GM12878 (cell line): ENCODE measurements around the gene OPCML. TPM values are rescaled to one million over a fixed set of nuclear protein-coding genes. Genes with fewer than 3 reads are reported as not detected.

ENCODE experiments used
- ATAC-seq: fragments of 200-7000 bp; cut with Tn5 transposase; 3 replicates; pipeline ENCODE4 v1.9.1; 2020; ENCODE audit warnings: mild to moderate bottlenecking, moderate library complexity
- BruUV-seq: library from RNA; stranded (reverse); fragments of 400-500 nt; replicated peaks from 2 replicates; lab custom pipeline; 2021; lab: Mats Ljungman, UMichigan
- CTCF ChIA-PET: fragments of 300-600 bp; sonication (Branson Sonifier 250); formaldehyde crosslinking; extraction: SDS; loops from one replicate; lab custom pipeline; 2021; ENCODE audit warnings: inconsistent platforms; lab: Yijun Ruan, JAX
- POLR2A ChIA-PET: fragments of 350-600 bp; formaldehyde crosslinking; extraction: SDS; loops from one replicate; lab custom pipeline; 2021; ENCODE audit warnings: inconsistent platforms; lab: Charles Lee
- RAD21 ChIA-PET: fragments of 300-600 bp; sonication (Branson Sonifier 250); formaldehyde crosslinking; loops from one replicate; lab custom pipeline; 2023; ENCODE audit warnings: antibody characterized with exemption; ENCODE audit not compliant: unreplicated experiment; lab: Charles Lee
- SMC1A ChIA-PET: fragments of 300-600 bp; sonication (Branson Sonifier 250); formaldehyde crosslinking; loops from one replicate; lab custom pipeline; 2023; ENCODE audit not compliant: unreplicated experiment, uncharacterized antibody; lab: Charles Lee
- DNase-seq: peaks from one replicate; pipeline ENCODE4 v3.0.0-alpha.2; 2011; ENCODE audit warnings: low read depth, low spot score
- FAIRE-seq: peaks from 3 replicates; lab custom pipeline; 2011; peaks lifted over from hg19 to GRCh38; lab: Jason Lieb, UNC
- H2AFZ ChIP-seq: 2 replicates; pipeline ENCODE4 v1.6.0; 2011; ENCODE audit warnings: low read depth, low read length, control low read depth; ENCODE audit not compliant: control insufficient read depth
- H3K27ac ChIP-seq: 2 replicates; pipeline ENCODE4 v1.5.1; 2011; ENCODE audit warnings: control low read depth; ENCODE audit not compliant: control insufficient read depth, insufficient read depth
- H3K27me3 ChIP-seq, 2 experiments: replicated peaks in 1 of 2; 2 replicates each; pipeline versions ENCODE4 v1.6.0 to v1.6.1; 2011; ENCODE audit warnings: low read length in 1 of 2; ENCODE audit not compliant: control insufficient read depth in 2 of 2, insufficient read depth in 2 of 2
- H3K36me3 ChIP-seq, 2 experiments: 2 replicates each; pipeline ENCODE4 v1.5.1; 2011; ENCODE audit warnings: low read length in 1 of 2; ENCODE audit not compliant: control insufficient read depth in 2 of 2, insufficient read depth in 2 of 2
- H3K4me1 ChIP-seq: 2 replicates; pipeline ENCODE4 v1.6.1; 2011; ENCODE audit warnings: mild to moderate bottlenecking, low read length, moderate library complexity, mixed read lengths; ENCODE audit not compliant: control insufficient read depth, insufficient read depth
- H3K4me2 ChIP-seq: 2 replicates; pipeline ENCODE4 v1.6.0; 2011; ENCODE audit warnings: control low read depth; ENCODE audit not compliant: control insufficient read depth, insufficient read depth
- H3K4me3 ChIP-seq: fragments of 200-600 bp; sonication (generic); 2 replicates; pipeline ENCODE4 v1.5.1; 2016
- H3K79me2 ChIP-seq: 2 replicates; pipeline ENCODE4 v1.6.0; 2011; ENCODE audit warnings: low read length; ENCODE audit not compliant: control insufficient read depth, insufficient read depth
- H3K9ac ChIP-seq: 2 replicates; pipeline ENCODE4 v1.8.0; 2011; ENCODE audit warnings: low read length, control low read depth, mixed read lengths; ENCODE audit not compliant: control insufficient read depth, insufficient read depth
- H3K9me3 ChIP-seq: replicated peaks from 3 replicates; pipeline ENCODE4 v1.5.1; 2011; ENCODE audit warnings: mild to moderate bottlenecking, low read length; ENCODE audit not compliant: control insufficient read depth, insufficient read depth
- H4K20me1 ChIP-seq: 2 replicates; pipeline ENCODE4 v1.6.0; 2011; ENCODE audit not compliant: control insufficient read depth, insufficient read depth
- ASH2L ChIP-seq: fragments of 300-600, 200-600 bp; sonication (generic); IDR thresholded peaks from 2 replicates; pipeline ENCODE4 v1.6.1; 2017; ENCODE audit warnings: low read depth, mild to moderate bottlenecking, borderline replicate concordance
- BRCA1 ChIP-seq: IDR thresholded peaks from 2 replicates; pipeline ENCODE4 v1.6.1; 2011; ENCODE audit warnings: low read depth, low read length, improper control_type of control experiment
- CHD2 ChIP-seq: IDR thresholded peaks from 2 replicates; pipeline ENCODE4 v1.6.1; 2011; ENCODE audit warnings: low read depth, low read length, improper control_type of control experiment, borderline replicate concordance
- CREB1 ChIP-seq: IDR thresholded peaks from 2 replicates; pipeline ENCODE4 v1.6.1; 2012; ENCODE audit warnings: low read depth, mild to moderate bottlenecking, inconsistent platforms
- DPF2 ChIP-seq: fragments of 450-650 bp; IDR thresholded peaks from 2 replicates; pipeline ENCODE4 v1.6.1; 2017; ENCODE audit warnings: mild to moderate bottlenecking
- ETV6 ChIP-seq, 2 experiments: fragments of 450-650 bp in 1 of 2; IDR thresholded peaks in 1 of 2; conservative IDR thresholded peaks in 1 of 2; 2 replicates each; pipeline ENCODE4 v1.6.1; 2014; ENCODE audit warnings: antibody characterized with exemption in 1 of 2, borderline replicate concordance in 1 of 2, low read depth in 1 of 2, mild to moderate bottlenecking in 1 of 2, moderate library complexity in 1 of 2
- HDAC6 ChIP-seq: fragments of 200-600 bp; sonication (generic); IDR thresholded peaks from one replicate; pipeline ENCODE4 v1.8.0; 2017; ENCODE audit warnings: antibody characterized with exemption; ENCODE audit not compliant: unreplicated experiment
- IRF4 ChIP-seq: IDR thresholded peaks from 2 replicates; pipeline ENCODE4 v1.6.1; 2011; ENCODE audit warnings: low read depth, low read length
- MXI1 ChIP-seq: fragments of 150-350 bp; IDR thresholded peaks from 2 replicates; pipeline ENCODE4 v1.6.1; 2011; ENCODE audit warnings: low read depth, mild to moderate bottlenecking, inconsistent platforms, low read length, improper control_type of control experiment
- NBN ChIP-seq: fragments of 450-650 bp; IDR thresholded peaks from 2 replicates; pipeline ENCODE4 v1.6.1; 2016
- NFXL1 ChIP-seq: fragments of 450-650 bp; IDR thresholded peaks from 2 replicates; pipeline ENCODE4 v1.6.1; 2017; ENCODE audit warnings: antibody characterized with exemption, mild to moderate bottlenecking, borderline replicate concordance
- RELB ChIP-seq: fragments of 450-650 bp; IDR thresholded peaks from 2 replicates; pipeline ENCODE4 v1.6.1; 2017; ENCODE audit warnings: low read depth, mild to moderate bottlenecking, moderate library complexity
- SMAD1 ChIP-seq: fragments of 450-650 bp; IDR thresholded peaks from 2 replicates; pipeline ENCODE4 v1.6.1; 2018; ENCODE audit warnings: mild to moderate bottlenecking, low read depth; ENCODE audit not compliant: partially characterized antibody
- SRF ChIP-seq, 2 experiments: IDR thresholded peaks; 2 replicates each; pipeline ENCODE4 v1.6.1; 2011; ENCODE audit warnings: low read depth in 2 of 2, low read length in 2 of 2, mild to moderate bottlenecking in 1 of 2, moderate library complexity in 1 of 2
- ZBED1 ChIP-seq: IDR thresholded peaks from 2 replicates; pipeline ENCODE4 v1.6.1; 2016; ENCODE audit warnings: borderline replicate concordance
- ZBTB11 ChIP-seq: fragments of 450-650 bp; formaldehyde crosslinking; IDR thresholded peaks from 2 replicates; pipeline ENCODE4 v1.5.0; 2022; ENCODE audit warnings: mild to moderate bottlenecking, missing genetic modification characterization
- WGBS: methylation state at CpG from one replicate; pipeline ENCODE4 v1.1.6; 2016; ENCODE audit warnings: low lambda C conversion rate; ENCODE audit not compliant: insufficient replicate concordance, insufficient coverage; ENCODE audit errors: missing lambda C conversion rate; 5-methylcytosine and 5-hydroxymethylcytosine counted together
- in situ Hi-C: fragments of 300-500 bp; cut with MboI; formaldehyde crosslinking; loops from 9 replicates; pipeline ENCODE4 v1.14.3; 2018; ENCODE audit warnings: mixed read lengths
- intact Hi-C: fragments of 100-400 bp; cut with micrococcal nuclease; formaldehyde crosslinking; loops from one replicate; pipeline ENCODE4 v1.14.2; 2022; ENCODE audit not compliant: unreplicated experiment
- polyA plus RNA-seq, 11 experiments: library from polyadenylated mRNA; depleted of rRNA in 4 of 11; unstranded in 6 of 11; stranded (reverse) in 5 of 11; fragments of >200 nt; fragmentation: Nextera tagmentation in 4 of 11; fragmentation: Illumina TruSeq in 1 of 11; extraction: Ambion mirVana in 4 of 11; extraction: Trizol in 1 of 11; gene quantifications; 1 replicate in 1 of 11; 2 replicates in 10 of 11; pipeline versions ENCODE4 v1.2.1 to v1.2.3, GENCODE V29; 2011 to 2016; ENCODE audit warnings: inconsistent platforms in 2 of 11, missing spikeins in 2 of 11, low read depth in 1 of 11
- total RNA-seq, 4 experiments: library from RNA; depleted of rRNA in 3 of 4; stranded (reverse); fragments of >200 nt in 3 of 4; fragmentation: Illumina TruSeq in 1 of 4; extraction: Trizol in 1 of 4; gene quantifications; 2 replicates each; pipeline versions ENCODE4 v1.2.1 to v1.2.3, GENCODE V29; 2013 to 2021
- TF ChIP-seq, protein P1 (sequence below): fragments of 150-350 bp; IDR thresholded peaks from 2 replicates; pipeline ENCODE4 v1.6.1; 2014; ENCODE audit warnings: mild to moderate bottlenecking, low read depth, low read length

OPCML gene
- total and polyA plus RNA-seq, 10 of the 15 experiments (the other 5 are each of a cell fraction or from before 2014, with no cell fraction given), result 0.84 TPM; not detected in 9

DNA sequence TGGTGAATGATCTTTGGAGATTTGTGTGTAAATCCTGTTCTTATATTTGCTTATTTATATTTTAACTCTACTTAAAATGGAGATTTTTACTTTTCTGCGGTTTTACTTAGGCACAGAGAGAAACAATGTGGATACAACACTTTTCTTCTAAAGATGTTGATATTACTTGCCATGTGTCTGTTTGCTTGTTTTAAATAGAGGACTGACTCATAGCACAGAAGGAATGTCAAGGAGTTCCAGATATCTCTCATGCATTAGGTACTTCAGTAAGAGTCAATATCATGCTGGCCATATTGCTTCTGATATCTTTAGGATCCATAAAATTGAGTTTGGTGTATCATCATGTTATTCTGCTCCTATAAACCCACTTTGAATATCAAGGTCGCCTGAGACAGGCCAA, 395.0 kb downstream of the OPCML start:
- H3K79me2 ChIP-seq, result no peaks in the 10 kb centered on the region
- SMC1A ChIA-PET, result no interaction called here
- no peaks in the 10 kb centered on the region; a peak in 2 of 4 replicates for H3K27me3 ChIP-seq
- FAIRE-seq (no peak), ATAC-seq (no peak), DNase-seq (no peak)
- BruUV-seq, result no TSS peak
- no peak overlapping the region for H3K9ac ChIP-seq
- no peak overlapping the region for H3K27ac ChIP-seq
- no peaks in the 10 kb centered on the region for H4K20me1 ChIP-seq
- intact Hi-C loops, result no loop called here
- no peaks in the 10 kb centered on the region for H3K4me1 ChIP-seq
- CTCF ChIA-PET, result interaction anchor here (1.3 to 5.9 kb wide), 2 partner anchors 482 to 699 kb away, joined by 3 to 67 read pairs; no protein-coding TSS in a partner anchor
- WGBS, result 24% methylated on average over 2 of the region's 2 CpGs
- H3K4me2 ChIP-seq, result no peak overlapping the region
- in situ Hi-C loops, result loop anchor here (5.0 to 10.0 kb wide), 2 partner anchors 488 to 690 kb away; no protein-coding TSS in a partner anchor
- H3K9me3 ChIP-seq, result no peaks in the 10 kb centered on the region
- H2AFZ ChIP-seq, result no peak overlapping the region
- no peaks in the 10 kb centered on the region for H3K36me3 ChIP-seq
- RAD21 ChIA-PET, result interaction anchor here (0.7 kb wide), 1 partner anchor 201 kb away, joined by 3 read pairs; no protein-coding TSS in a partner anchor
- TF ChIP-seq, protein P1, sequence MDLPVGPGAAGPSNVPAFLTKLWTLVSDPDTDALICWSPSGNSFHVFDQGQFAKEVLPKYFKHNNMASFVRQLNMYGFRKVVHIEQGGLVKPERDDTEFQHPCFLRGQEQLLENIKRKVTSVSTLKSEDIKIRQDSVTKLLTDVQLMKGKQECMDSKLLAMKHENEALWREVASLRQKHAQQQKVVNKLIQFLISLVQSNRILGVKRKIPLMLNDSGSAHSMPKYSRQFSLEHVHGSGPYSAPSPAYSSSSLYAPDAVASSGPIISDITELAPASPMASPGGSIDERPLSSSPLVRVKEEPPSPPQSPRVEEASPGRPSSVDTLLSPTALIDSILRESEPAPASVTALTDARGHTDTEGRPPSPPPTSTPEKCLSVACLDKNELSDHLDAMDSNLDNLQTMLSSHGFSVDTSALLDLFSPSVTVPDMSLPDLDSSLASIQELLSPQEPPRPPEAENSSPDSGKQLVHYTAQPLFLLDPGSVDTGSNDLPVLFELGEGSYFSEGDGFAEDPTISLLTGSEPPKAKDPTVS, result no peak
- TF ChIP-seq ZBED1, result no peak
- TF ChIP-seq CHD2, result no peak
- no peak for TF ChIP-seq CREB1
- TF ChIP-seq ZBTB11, result no peak
- TF ChIP-seq NFXL1, result no peak
- no peak for TF ChIP-seq ASH2L
- no peak for TF ChIP-seq RELB
- no peak for TF ChIP-seq HDAC6
- no peak for TF ChIP-seq IRF4
- no peak for TF ChIP-seq SMAD1
- TF ChIP-seq MXI1, result no peak
- no peak for TF ChIP-seq ETV6 (conservative IDR thresholded peaks at IDR 0.05 in 1 of 2, IDR thresholded peaks at IDR 0.05 in 1 of 2; ENCODE audit: borderline replicate concordance in 1 of 2, low read depth in 1 of 2)
- no peak for TF ChIP-seq NBN
- TF ChIP-seq BRCA1, result no peak
- no peak for TF ChIP-seq DPF2
- no peak for TF ChIP-seq SRF (IDR thresholded peaks at IDR 0.05; ENCODE audit: low read depth in 2 of 2, low read length in 2 of 2)
- H3K4me3 ChIP-seq, result no peak overlapping the region
- POLR2A ChIA-PET, result no interaction called here
